ENCODE results near the gene TPP1.

The TPP1 gene

DNA sequence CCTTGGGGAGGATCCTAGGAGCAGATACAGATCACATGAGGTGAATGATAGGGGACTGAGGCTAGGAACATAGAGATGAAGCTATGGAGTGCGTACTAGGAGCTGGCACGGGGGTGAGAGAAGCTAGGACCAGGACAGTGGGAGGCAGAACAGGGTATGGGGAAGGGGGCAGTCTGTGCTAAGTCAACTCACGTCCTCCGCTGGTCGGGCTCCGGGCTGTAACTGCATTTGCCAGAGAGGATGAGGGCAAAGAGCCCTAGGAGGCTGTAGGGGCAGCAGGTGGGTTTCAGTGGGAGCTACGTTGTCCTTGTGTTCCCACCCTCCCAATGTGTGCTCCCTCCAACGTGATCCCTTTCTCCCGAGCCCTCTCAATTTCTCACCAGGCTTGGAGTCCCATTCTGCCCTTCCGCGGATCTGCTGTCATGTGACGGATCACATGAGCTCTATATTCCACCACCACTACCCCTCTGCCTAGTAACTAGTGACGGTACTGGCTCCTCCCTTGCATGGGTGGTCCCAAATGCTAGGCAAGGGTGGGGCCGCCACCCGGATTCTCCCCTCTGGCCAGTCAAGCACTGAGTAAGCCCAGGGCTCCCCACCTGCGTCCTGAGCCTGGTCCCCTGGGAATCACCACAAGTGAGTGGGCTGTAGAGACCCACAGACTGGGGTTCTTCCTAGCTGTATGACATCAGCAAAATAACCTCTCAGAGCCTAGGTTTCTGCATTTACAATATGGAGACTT is at the start of gene TPP1:
TPP1 (minus strand) TSS at position 419 of the 742 bp plus-strand sequence; CDS start at position 397, 22 bp downstream.
- peak; percentile 83 for DNase-seq (ENCODE audit: low read depth, low spot score)

DNA sequence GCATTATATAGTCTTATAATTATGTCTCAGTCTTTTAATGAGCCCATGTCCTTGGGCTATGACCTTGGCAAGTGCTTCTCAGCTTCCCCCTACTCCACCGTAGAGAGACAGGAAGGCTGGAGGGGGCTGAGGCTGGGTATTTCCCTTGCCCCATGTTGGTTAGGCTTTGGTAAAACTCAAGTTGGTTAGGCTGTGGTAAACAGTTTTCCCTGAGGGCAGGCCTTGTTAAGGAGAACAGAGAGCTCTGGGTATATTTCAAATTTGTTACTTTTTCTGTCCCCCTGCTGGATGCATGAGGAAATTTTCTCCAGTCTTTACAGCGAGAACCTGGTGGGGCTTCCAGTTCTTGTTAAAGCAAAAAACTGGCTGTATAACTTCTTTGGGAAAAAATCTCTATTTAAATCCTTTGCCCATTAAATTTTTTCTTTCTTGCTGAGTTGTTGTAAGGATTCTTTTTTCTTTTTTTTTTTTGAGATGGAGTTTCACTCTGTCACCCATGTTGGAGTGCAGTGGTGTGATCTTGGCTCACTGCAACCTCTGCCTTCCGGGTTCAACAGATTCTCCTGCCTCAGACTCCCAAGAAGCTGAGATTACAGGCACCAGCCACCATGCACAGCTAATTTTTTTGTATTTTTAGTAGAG is 48.6 kb upstream of the TPP1 start:
- no peak for DNase-seq (ENCODE audit: low read depth, low spot score)

DNA sequence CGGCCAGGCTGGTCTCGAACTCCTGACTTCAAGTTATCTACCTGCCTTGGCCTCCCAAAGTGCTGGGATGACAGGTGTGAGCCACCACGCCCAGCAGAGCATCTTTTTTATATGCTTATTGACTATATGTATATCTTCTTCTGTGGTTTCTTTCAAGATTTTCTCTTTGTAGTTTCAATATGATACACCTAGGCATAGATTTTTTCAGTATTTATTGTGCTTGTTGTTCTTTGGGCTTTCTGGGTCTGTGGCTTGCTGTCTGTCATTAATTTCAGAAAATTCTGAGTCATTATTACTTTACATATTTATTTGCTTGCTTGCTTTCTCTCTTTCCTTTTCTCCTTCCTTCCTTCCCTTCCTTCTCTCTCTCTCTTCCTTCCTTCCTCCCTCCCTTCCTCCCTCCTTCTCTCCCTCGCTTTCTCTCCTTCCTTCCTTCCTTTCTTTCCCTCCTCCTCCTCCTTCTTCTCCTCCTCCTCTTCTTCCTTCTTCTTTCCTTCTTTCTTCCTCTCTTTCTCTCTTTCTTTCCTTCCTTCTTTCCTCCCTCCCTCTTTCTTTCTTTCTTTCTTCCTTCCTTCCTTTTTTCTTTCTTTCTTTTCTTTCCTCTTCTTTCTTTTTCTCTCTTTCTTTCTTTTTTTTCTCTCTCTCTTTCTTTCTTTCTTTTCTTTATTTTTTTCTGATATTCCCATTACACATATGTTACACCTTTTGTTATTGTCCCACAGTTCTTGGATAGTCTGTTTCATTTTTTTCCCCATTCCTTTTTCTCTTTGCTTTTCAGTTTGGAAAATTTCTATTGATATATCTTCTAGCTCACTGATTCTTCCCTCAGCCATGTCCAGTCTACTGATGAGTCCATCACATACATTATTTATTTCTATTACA is 47.3 kb upstream of the TPP1 start:
- no peak for DNase-seq (ENCODE audit: low read depth, low spot score)

GRCh38 chr11:6664551-6664950 is 45.3 kb upstream of the TPP1 start:
- DNase-seq (ENCODE audit: low read depth, low spot score): no peak

DNA sequence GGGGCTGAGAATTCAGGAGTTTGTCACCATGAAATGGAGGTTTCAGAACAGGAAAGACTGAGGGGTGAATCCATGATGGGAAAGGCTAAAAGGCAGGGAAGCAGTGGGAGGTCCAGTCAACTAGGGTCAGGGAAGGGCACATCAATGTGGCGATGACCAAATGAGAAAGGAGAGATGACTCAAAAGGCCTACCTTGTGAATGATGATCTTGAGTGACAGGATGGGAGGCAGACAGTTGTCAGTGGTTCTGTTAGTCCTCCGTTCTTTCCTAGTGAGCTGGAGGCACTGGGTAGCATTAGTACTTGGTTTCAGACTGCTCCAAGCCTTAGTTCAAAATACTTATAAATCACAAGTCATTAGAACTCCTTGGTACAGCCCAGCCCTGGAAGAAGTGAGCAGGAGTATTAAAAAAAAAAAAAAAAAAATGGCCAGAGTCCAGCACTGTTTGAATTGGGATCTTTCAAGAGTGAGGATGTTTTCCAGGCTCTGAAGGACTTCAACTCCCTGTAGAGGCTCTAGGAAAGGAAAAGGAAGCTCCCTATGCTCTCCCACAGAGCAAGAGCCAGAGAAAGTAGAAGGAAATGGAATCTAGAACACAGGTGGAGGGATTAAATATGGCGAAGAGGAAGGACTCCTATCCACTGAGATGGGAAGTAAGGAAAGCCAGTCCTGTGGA is 44.7 kb upstream of the TPP1 start:
- no peak for DNase-seq (ENCODE audit: low read depth, low spot score)

- no peak for DNase-seq (ENCODE audit: low read depth, low spot score)
Measured at GRCh38 chr11:6660712-6661111, 41.5 kb upstream of the TPP1 start.

GRCh38 chr11:6658647-6659046 is 39.4 kb upstream of the TPP1 start:
- no peak for DNase-seq (ENCODE audit: low read depth, low spot score)

- DNase-seq (ENCODE audit: low read depth, low spot score): no peak
Measured at GRCh38 chr11:6657346-6657745, 38.1 kb upstream of the TPP1 start.

DNA sequence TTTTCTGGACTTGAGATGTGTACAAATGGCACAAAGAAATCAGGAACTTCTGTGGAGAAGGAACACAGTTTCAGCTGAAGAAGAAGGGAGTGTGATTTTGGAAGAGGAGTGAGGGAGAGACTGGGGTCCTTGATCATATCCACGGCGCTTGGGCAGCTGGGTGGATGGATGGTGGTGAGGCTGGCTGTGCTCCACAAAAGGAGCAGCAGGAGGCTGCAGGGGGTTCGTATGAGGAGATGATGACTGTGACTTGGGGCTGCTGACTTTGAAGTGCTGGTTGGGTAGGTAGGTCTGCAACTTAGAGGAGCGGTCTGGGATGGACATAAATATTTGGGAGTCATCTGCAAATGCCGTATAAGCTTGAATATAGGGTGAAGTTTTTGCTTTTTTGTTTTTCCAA is 37.7 kb upstream of the TPP1 start:
- DNase-seq (ENCODE audit: low read depth, low spot score): no peak

- DNase-seq (ENCODE audit: low read depth, low spot score): no peak
Measured at GRCh38 chr11:6656584-6656915, 37.3 kb upstream of the TPP1 start.

DNA sequence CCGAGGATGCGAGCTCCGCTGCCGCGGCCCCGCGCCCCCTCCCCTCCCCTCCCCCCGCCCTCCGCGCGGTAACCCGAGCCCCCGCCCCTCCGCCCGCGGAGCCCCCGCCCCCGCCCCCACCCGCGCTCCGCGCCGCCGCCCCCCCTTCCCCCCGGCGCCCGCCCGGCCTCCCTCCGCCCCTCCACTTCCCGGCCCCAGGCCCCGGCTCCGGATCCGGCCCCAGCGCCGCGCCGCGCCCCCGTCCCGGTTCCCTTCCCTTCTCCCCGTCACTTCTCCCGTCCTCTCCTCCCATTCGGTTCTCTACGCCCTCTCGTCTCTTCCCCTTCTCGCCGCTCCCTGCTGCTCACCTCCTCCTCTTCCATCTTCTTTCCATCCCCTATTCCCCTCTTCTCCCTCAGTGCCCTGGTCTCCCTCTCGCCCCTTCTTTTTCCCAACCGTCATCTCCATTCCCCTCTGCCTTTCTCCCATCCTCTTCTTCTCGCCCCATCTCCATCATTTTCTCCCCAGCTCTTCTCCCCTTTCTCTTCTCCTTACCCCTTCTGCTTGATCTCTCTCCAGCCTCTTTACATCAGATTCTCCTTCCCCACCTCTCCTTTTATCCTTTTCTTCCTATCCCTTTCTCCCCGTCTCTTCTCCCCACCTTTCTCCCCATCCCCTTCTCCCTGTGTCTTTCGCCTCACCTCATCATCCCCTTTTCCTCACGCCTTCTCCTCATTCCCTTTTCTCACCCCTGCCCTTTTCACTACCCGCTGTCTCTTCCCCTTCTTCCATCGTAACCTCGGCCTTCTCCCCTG is 36.8 kb upstream of the TPP1 start, which contains the start of gene DCHS1:
DCHS1 (minus strand) TSS at position 20 of the 794 bp plus-strand sequence. CDS start 14,196 bp downstream, outside the sequence.
- no peak for DNase-seq (ENCODE audit: low read depth, low spot score)

- DNase-seq (ENCODE audit: low read depth, low spot score): no peak
Measured at GRCh38 chr11:6655020-6655789, 36.0 kb upstream of the TPP1 start.

DNA sequence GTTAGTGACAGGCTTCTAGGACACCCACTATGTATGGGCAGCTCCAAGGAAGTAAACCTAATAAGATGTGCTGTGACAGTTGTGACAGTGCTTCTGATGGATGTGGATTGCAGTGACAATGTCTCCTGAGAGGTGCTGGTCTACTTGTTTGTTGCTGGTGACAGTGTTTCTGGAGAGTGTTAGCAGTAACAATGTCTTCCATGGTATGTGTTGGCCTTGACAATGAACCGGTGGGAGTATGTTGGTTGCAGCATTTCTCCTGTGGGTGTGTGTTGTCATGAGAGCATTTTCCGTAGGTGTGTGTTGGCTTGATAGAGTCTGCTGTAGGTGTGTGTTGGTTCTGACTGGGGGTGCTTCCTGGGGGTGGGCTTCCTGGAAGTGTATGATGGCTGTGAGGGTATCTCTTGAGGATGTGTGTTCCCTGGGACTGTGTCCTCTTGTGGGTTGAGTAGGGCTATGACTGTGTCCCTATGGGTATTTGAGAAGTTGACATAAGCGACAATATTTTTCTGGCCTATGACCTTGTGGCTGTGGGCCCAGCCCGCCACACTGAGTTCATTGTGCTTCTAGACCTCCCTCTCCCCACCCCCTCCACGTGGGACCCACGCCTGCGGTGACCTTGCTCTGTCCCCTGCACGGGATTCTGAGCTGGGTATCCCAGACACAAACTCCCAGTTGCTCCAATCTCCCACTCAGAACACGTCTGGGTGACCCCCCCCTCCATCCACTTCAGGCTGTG is 35.2 kb upstream of the TPP1 start:
- no peak for DNase-seq (ENCODE audit: low read depth, low spot score)

DNA sequence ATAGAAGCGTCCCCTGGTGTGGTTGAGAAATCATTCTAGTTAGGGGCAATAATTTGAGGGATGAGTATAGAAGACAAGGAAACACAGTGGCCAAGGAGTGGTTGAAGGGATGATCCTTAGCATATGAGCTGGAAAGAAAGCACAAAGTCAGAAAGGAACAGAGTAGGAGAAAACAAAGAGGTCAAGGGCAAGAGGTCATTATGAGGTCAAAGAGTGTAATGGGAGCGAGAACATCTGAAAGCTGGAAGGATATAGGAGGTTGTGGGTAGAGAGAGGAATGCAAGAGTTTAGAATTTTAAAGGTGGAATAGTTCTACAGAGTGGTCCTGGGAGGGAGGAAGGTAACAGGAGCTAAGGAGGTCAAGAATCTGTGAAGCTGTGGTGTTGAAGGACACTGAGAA is 34.4 kb upstream of the TPP1 start:
- no peak for DNase-seq (ENCODE audit: low read depth, low spot score)

GRCh38 chr11:6653097-6653496 is 33.9 kb upstream of the TPP1 start:
- no peak for DNase-seq (ENCODE audit: low read depth, low spot score)

DNA sequence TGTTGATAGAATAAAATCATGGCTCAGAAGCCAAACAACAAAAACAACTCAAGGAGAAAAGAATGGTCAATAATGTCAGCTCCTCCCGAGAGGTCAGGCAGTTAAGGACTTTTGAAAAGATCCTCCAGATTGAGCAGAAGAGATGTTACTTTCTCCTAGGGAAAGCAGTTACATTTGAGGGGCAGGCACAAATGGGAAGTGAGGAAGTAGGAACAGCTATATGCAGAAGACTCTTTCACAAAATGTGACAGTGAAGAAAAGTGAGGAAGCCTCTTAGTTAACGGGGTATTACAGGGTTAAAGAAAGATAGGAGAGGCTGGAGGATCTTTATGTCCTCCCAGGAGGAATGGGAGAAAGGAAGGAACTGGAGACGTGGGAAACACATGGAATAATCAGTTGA is 33.0 kb upstream of the TPP1 start:
- DNase-seq (ENCODE audit: low read depth, low spot score): no peak

DNA sequence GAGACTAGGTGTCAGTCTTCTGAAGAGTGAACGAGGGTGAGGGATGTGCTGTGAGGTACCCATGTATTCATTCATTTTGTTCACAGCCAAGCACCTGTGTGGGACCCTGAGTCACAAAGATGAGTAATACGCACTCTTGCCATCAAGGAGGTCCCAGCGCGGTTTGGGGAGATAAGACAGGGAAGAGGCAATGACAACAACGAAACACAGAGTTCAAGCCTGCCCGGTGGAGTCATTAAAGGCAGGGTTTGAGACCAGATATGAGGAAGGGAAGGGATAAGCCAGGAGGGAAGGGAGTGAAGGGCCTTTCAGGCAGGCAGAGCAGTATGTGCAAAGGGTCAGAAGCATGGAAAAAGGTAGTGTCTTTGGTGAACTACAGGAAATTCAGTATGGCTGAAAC is 31.8 kb upstream of the TPP1 start:
- no peak for DNase-seq (ENCODE audit: low read depth, low spot score)

- DNase-seq (ENCODE audit: low read depth, low spot score): no peak
Measured at GRCh38 chr11:6650104-6650503, 30.9 kb upstream of the TPP1 start.

DNA sequence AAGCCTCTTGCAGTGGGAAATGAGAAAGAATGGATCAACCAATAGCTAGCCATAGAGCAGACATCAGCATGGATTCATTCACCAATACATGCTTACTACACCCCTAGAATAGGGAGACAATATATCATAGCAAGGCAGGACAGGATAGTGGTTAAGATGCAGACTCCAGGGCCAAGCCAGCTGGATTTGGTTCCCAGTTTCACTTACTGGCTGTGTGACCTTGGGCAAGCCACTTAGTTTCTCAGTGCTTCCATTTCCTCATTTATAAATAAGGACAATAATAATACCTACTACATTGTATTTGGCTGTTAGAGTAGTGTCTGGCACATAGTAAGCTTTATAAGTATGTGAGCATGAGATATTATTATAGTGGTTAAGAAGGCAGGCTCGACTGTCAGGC is 29.3 kb upstream of the TPP1 start:
- DNase-seq (ENCODE audit: low read depth, low spot score): no peak

- DNase-seq (ENCODE audit: low read depth, low spot score): no peak
Measured at GRCh38 chr11:6647836-6648235, 28.6 kb upstream of the TPP1 start.

All from smooth muscle cell of the brain vasculature (primary cell).